Measurements from ENCODE around the gene IL17RA.

The IL17RA gene

GRCh38 chr22:17090550-17090949 lies 5.8 kb downstream of the IL17RA start:
- no peak for TF ChIP-seq FOXP2 (optimal IDR thresholded peaks at IDR 0.05; ENCODE audit: borderline replicate concordance, extremely low read depth, extremely low read length, insufficient read depth)
- TF ChIP-seq REST (IDR thresholded peaks at IDR 0.05; ENCODE audit: insufficient read depth in 1 of 2, low read depth in 2 of 2, low read length in 2 of 2), result no peak
- no peak for TF ChIP-seq POLR2AphosphoS5 (IDR thresholded peaks at IDR 0.05; ENCODE audit: low read depth, low read length)
- TF ChIP-seq TAF1 (IDR thresholded peaks at IDR 0.05; ENCODE audit: borderline replicate concordance, insufficient read depth, low read length), result no peak
- TF ChIP-seq SIN3A (IDR thresholded peaks at IDR 0.05; ENCODE audit: borderline replicate concordance, insufficient read depth, low read length), result no peak

- TF ChIP-seq REST (IDR thresholded peaks at IDR 0.05; ENCODE audit: insufficient read depth in 1 of 2, low read depth in 2 of 2, low read length in 2 of 2) (no peak), POLR2AphosphoS5 (IDR thresholded peaks at IDR 0.05; ENCODE audit: low read depth, low read length) (no peak), FOXP2 (optimal IDR thresholded peaks at IDR 0.05; ENCODE audit: borderline replicate concordance, extremely low read depth, extremely low read length, insufficient read depth) (no peak), SIN3A (IDR thresholded peaks at IDR 0.05; ENCODE audit: borderline replicate concordance, insufficient read depth, low read length) (no peak), TAF1 (IDR thresholded peaks at IDR 0.05; ENCODE audit: borderline replicate concordance, insufficient read depth, low read length) (no peak)
Measured at GRCh38 chr22:17091851-17092250, 7.1 kb downstream of the IL17RA start.

DNA sequence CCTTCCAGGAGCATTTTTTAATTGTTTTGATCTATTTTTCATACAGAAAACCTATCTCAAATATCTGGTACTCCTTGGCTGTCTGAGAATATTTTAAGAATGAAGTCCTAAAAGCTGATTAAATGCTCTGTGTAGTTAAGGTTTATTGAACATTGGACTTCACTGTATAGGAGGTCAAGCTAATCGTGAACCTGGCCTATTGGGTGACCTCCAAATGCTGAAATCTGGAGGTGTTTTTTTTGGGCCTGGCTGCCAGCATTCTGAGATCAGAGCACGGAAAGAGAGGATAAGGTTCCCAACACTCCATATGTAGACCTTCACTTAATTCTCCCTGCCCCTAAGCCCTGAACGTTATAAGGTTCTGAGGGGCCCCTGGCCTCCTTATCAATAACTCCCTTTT lies 8.3 kb downstream of the IL17RA start:
- no peak for TF ChIP-seq POLR2AphosphoS5 (IDR thresholded peaks at IDR 0.05; ENCODE audit: low read depth, low read length)
- TF ChIP-seq REST (IDR thresholded peaks at IDR 0.05; ENCODE audit: insufficient read depth in 1 of 2, low read depth in 2 of 2, low read length in 2 of 2), result no peak
- TF ChIP-seq FOXP2 (optimal IDR thresholded peaks at IDR 0.05; ENCODE audit: borderline replicate concordance, extremely low read depth, extremely low read length, insufficient read depth), result no peak

- TF ChIP-seq REST (IDR thresholded peaks at IDR 0.05; ENCODE audit: insufficient read depth in 1 of 2, low read depth in 2 of 2, low read length in 2 of 2), result no peak
- no peak for TF ChIP-seq TAF1 (IDR thresholded peaks at IDR 0.05; ENCODE audit: borderline replicate concordance, insufficient read depth, low read length)
- TF ChIP-seq SIN3A (IDR thresholded peaks at IDR 0.05; ENCODE audit: borderline replicate concordance, insufficient read depth, low read length), result no peak
- TF ChIP-seq POLR2AphosphoS5 (IDR thresholded peaks at IDR 0.05; ENCODE audit: low read depth, low read length), result no peak
- TF ChIP-seq FOXP2 (optimal IDR thresholded peaks at IDR 0.05; ENCODE audit: borderline replicate concordance, extremely low read depth, extremely low read length, insufficient read depth), result no peak
Measured at GRCh38 chr22:17095538-17095937, 10.7 kb downstream of the IL17RA start.

GRCh38 chr22:17096071-17096470 lies 11.3 kb downstream of the IL17RA start:
- TF ChIP-seq FOXP2 (optimal IDR thresholded peaks at IDR 0.05; ENCODE audit: borderline replicate concordance, extremely low read depth, extremely low read length, insufficient read depth), result no peak
- TF ChIP-seq REST (IDR thresholded peaks at IDR 0.05; ENCODE audit: insufficient read depth in 1 of 2, low read depth in 2 of 2, low read length in 2 of 2), result no peak
- TF ChIP-seq TAF1 (IDR thresholded peaks at IDR 0.05; ENCODE audit: borderline replicate concordance, insufficient read depth, low read length), result no peak
- no peak for TF ChIP-seq POLR2AphosphoS5 (IDR thresholded peaks at IDR 0.05; ENCODE audit: low read depth, low read length)
- TF ChIP-seq SIN3A (IDR thresholded peaks at IDR 0.05; ENCODE audit: borderline replicate concordance, insufficient read depth, low read length), result no peak
